ENCODE results near the gene RDX. TPM values are rescaled to one million over a fixed set of nuclear protein-coding genes. Genes with fewer than 3 reads are reported as not detected.

Gene RDX
- total RNA-seq, 2 experiments from 2014 or later: 23.7 to 25.5 TPM

DNA sequence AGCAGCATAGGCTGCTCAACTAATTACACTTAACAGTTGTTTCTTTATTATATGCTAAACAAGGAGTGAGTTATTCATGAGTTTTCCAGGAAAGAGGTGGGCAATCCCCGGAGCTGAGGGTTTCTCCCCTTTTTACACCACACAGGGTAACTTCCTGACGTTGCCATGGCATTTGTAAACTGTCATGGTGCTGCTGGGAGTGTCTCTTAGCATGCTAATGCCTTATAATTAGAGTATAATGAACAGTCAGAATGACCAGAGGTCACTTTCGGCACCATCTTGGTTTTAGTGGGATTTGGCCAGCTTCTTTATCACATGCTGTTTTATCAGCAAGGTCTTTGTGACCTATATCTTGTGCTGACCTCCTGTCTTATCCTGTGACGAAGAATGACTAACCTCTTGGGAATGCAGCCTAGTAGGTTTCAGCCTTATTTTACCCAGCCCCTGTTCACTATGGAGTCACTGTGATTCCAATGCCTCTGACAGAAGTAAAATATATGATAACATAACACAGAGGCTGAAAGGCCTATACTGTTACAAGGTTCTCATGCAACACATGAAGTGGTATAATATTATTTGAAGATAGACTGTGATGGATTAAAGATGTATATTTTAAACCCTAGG is 41.3 kb upstream of the RDX start:
- H3K9me3 ChIP-seq (ENCODE audit: low read length): no peaks in the 10 kb centered on the region
- no peak overlapping the region for H3K27ac ChIP-seq (ENCODE audit: low read depth, low read length, poor library complexity, severe bottlenecking)
- ChIA-PET CTCF (ENCODE audit: unreplicated experiment) (no interaction called here), POLR2A (interaction anchor here (0.6 to 3.9 kb wide), 4 partner anchors 9 to 101 kb away, joined by 3 to 19 read pairs (median 4); no protein-coding TSS in a partner anchor)
- H2AFZ ChIP-seq (ENCODE audit: low read length): no peak overlapping the region
- H3K4me2 ChIP-seq (ENCODE audit: low read length): no peak overlapping the region
- no TSS peak for BruUV-seq (replicated peaks)
- H4K20me1 ChIP-seq (ENCODE audit: insufficient read depth, low read length): no peaks in the 10 kb centered on the region
- TF ChIP-seq, protein P1, sequence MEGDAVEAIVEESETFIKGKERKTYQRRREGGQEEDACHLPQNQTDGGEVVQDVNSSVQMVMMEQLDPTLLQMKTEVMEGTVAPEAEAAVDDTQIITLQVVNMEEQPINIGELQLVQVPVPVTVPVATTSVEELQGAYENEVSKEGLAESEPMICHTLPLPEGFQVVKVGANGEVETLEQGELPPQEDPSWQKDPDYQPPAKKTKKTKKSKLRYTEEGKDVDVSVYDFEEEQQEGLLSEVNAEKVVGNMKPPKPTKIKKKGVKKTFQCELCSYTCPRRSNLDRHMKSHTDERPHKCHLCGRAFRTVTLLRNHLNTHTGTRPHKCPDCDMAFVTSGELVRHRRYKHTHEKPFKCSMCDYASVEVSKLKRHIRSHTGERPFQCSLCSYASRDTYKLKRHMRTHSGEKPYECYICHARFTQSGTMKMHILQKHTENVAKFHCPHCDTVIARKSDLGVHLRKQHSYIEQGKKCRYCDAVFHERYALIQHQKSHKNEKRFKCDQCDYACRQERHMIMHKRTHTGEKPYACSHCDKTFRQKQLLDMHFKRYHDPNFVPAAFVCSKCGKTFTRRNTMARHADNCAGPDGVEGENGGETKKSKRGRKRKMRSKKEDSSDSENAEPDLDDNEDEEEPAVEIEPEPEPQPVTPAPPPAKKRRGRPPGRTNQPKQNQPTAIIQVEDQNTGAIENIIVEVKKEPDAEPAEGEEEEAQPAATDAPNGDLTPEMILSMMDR (conservative IDR thresholded peaks at IDR 0.05; ENCODE audit: low read length): no peak
- no peak for TF ChIP-seq EZH2phosphoT487 (IDR thresholded peaks at IDR 0.05; ENCODE audit: borderline replicate concordance, low read depth, low read length)
- no peaks in the 10 kb centered on the region for H3K9me2 ChIP-seq (ENCODE audit: insufficient read depth, low read length)
- H3K4me1 ChIP-seq (ENCODE audit: insufficient read depth, low read length, poor library complexity, severe bottlenecking): peaks cover 21% of the 10 kb centered on the region
- DNase-seq (ENCODE audit: low spot score): no peak
- no peaks in the 10 kb centered on the region for H3K79me2 ChIP-seq (ENCODE audit: insufficient read depth, low read depth, low read length)
- H3K4me3 ChIP-seq (ENCODE audit: low read depth, low read length, poor library complexity, severe bottlenecking): no peak overlapping the region
- intact Hi-C loops (cut with micrococcal nuclease; ENCODE audit: unreplicated experiment): no loop called here
- no peaks in the 10 kb centered on the region for H3K36me3 ChIP-seq (ENCODE audit: insufficient read depth, low read length)

DNA sequence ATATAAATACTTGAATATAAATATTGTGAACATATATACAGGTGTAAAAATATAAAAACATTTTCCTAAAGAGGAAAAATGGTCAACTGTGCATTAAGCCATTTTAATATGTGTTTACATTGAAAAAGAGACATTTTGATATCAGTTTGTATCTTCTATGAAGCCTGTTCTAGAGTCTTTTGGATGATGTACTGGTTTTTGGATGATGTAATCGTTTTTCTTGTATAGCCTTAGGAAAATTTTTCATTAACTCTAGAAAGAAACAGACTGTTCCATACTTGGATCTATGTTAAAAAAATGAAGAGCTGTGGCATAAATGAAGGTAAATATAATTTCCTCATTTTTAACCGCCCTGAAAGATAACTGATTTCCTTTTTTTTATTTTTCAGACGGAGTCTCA is 39.6 kb upstream of the RDX start:
- peaks cover 7% of the 10 kb centered on the region; the same call in 1 of the 2 replicates for H3K9me3 ChIP-seq (ENCODE audit: low read length)
- no peak overlapping the region for H3K27ac ChIP-seq (ENCODE audit: low read depth, low read length, poor library complexity, severe bottlenecking)
- H3K4me3 ChIP-seq (ENCODE audit: low read depth, low read length, poor library complexity, severe bottlenecking): no peak overlapping the region
- peaks cover 13% of the 10 kb centered on the region; the same call in 1 of the 2 replicates for H3K36me3 ChIP-seq (ENCODE audit: insufficient read depth, low read length)
- DNase-seq (ENCODE audit: low spot score): no peak
- CTCF ChIA-PET (ENCODE audit: unreplicated experiment): no interaction called here
- no TSS peak for BruUV-seq (replicated peaks)
- H2AFZ ChIP-seq (ENCODE audit: low read length): no peak overlapping the region
- H3K4me2 ChIP-seq (ENCODE audit: low read length): no peak overlapping the region
- H3K4me1 ChIP-seq (ENCODE audit: insufficient read depth, low read length, poor library complexity, severe bottlenecking): peaks cover 21% of the 10 kb centered on the region
- TF ChIP-seq, protein P1 (conservative IDR thresholded peaks at IDR 0.05; ENCODE audit: low read length): no peak
- TF ChIP-seq EZH2phosphoT487 (IDR thresholded peaks at IDR 0.05; ENCODE audit: borderline replicate concordance, low read depth, low read length): no peak
- no peaks in the 10 kb centered on the region for H3K9me2 ChIP-seq (ENCODE audit: insufficient read depth, low read length)
- no peaks in the 10 kb centered on the region for H4K20me1 ChIP-seq (ENCODE audit: insufficient read depth, low read length)
- POLR2A ChIA-PET: no interaction called here
- no peaks in the 10 kb centered on the region for H3K79me2 ChIP-seq (ENCODE audit: insufficient read depth, low read depth, low read length)
- intact Hi-C loops (cut with micrococcal nuclease; ENCODE audit: unreplicated experiment): no loop called here

DNA sequence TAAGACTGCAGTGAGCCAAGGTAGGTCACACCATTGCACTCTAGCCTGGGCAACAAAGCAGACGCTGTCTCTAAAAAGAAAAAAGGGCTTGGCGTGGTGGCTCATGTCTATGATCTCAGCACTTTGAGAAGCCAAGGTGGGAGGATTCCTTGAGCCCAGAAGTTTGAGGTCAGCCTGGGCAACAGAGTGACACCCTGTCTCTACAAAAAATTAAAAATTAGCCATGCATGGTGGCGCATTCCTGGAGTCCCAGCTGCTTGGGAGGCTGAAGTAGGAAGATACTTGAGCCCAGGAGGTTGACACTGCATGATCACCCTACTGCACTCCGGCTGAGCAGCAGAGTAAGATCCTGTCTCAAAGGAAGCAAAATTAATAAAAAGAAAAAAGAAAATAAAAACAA is 38.9 kb upstream of the RDX start:
- peaks cover 23% of the 10 kb centered on the region for H3K4me1 ChIP-seq (ENCODE audit: insufficient read depth, low read length, poor library complexity, severe bottlenecking)
- BruUV-seq (replicated peaks): no TSS peak
- ChIA-PET CTCF (ENCODE audit: unreplicated experiment) (no interaction called here), POLR2A (no interaction called here)
- no peak for DNase-seq (ENCODE audit: low spot score)
- no peak overlapping the region for H3K4me2 ChIP-seq (ENCODE audit: low read length)
- TF ChIP-seq, protein P1 (conservative IDR thresholded peaks at IDR 0.05; ENCODE audit: low read length): no peak
- TF ChIP-seq EZH2phosphoT487 (IDR thresholded peaks at IDR 0.05; ENCODE audit: borderline replicate concordance, low read depth, low read length): no peak
- H2AFZ ChIP-seq (ENCODE audit: low read length): no peak overlapping the region
- H3K79me2 ChIP-seq (ENCODE audit: insufficient read depth, low read depth, low read length): no peaks in the 10 kb centered on the region
- no peak overlapping the region for H3K4me3 ChIP-seq (ENCODE audit: low read depth, low read length, poor library complexity, severe bottlenecking)
- H3K36me3 ChIP-seq (ENCODE audit: insufficient read depth, low read length): peaks cover 20% of the 10 kb centered on the region; the same call in 1 of the 2 replicates
- intact Hi-C loops (cut with micrococcal nuclease; ENCODE audit: unreplicated experiment): no loop called here
- H4K20me1 ChIP-seq (ENCODE audit: insufficient read depth, low read length): no peaks in the 10 kb centered on the region
- H3K9me3 ChIP-seq (ENCODE audit: low read length): peaks cover 7% of the 10 kb centered on the region; the same call in 1 of the 2 replicates
- H3K27ac ChIP-seq (ENCODE audit: low read depth, low read length, poor library complexity, severe bottlenecking): no peak overlapping the region
- no peaks in the 10 kb centered on the region for H3K9me2 ChIP-seq (ENCODE audit: insufficient read depth, low read length)

Data from OCI-LY7 (cell line).